CD14-positive monocyte (primary cell): ENCODE results near the gene COQ8A. TPM values are rescaled to one million over a fixed set of nuclear protein-coding genes. Genes with fewer than 3 reads are reported as not detected.

ENCODE experiments used
- DNase-seq, 3 donors: peaks; one replicate each; pipeline ENCODE4 v3.0.0-alpha.2; 2011 to 2022
- H2AFZ ChIP-seq: 2 replicates; pipeline ENCODE4 v1.6.0; 2012; ENCODE audit warnings: mild to moderate bottlenecking, low read depth, low read length, inconsistent platforms; ENCODE audit not compliant: insufficient read depth, poor library complexity, severe bottlenecking
- H3K27ac ChIP-seq, 2 donors: 1 replicate in 1 of 2; 2 replicates in 1 of 2; pipeline ENCODE4 v1.5.1; 2012 to 2013; ENCODE audit warnings: low read length in 2 of 2, control low read depth in 1 of 2, inconsistent platforms in 1 of 2, low read depth in 1 of 2, mild to moderate bottlenecking in 1 of 2
- H3K27me3 ChIP-seq, 2 donors: one replicate each; pipeline versions ENCODE4 v1.6.0 to v1.6.1; 2011 to 2013; ENCODE audit warnings: low read length in 2 of 2; ENCODE audit not compliant: control insufficient read depth in 2 of 2, insufficient read depth in 2 of 2
- H3K36me3 ChIP-seq, 2 donors: replicated peaks in 1 of 2; 1 replicate in 1 of 2; 2 replicates in 1 of 2; pipeline versions ENCODE4 v1.5.1 to v1.6.1; 2012 to 2013; ENCODE audit warnings: low read length in 2 of 2, control low read depth in 1 of 2, inconsistent platforms in 1 of 2, mild to moderate bottlenecking in 1 of 2; ENCODE audit not compliant: insufficient read depth in 2 of 2, control insufficient read depth in 1 of 2
- H3K4me1 ChIP-seq, 2 donors: 1 replicate in 1 of 2; 2 replicates in 1 of 2; pipeline versions ENCODE4 v1.5.1 to v1.6.1; 2012 to 2013; ENCODE audit warnings: low read length in 2 of 2, control low read depth in 1 of 2, inconsistent platforms in 1 of 2, mild to moderate bottlenecking in 1 of 2, moderate library complexity in 1 of 2; ENCODE audit not compliant: insufficient read depth in 2 of 2, control insufficient read depth in 1 of 2
- H3K4me2 ChIP-seq: replicated peaks from 2 replicates; pipeline ENCODE3; 2012; ENCODE audit warnings: low read length, moderate library complexity, mild to moderate bottlenecking; ENCODE audit not compliant: poor library complexity, severe bottlenecking; ENCODE audit errors: extremely low read depth
- H3K4me3 ChIP-seq, 3 experiments: fragments of 200-600 bp in 1 of 3; sonication (generic) in 1 of 3; replicated peaks in 1 of 3; 1 replicate in 2 of 3; 2 replicates in 1 of 3; pipeline ENCODE4 v1.5.1; 2011 to 2013; ENCODE audit warnings: low read length in 3 of 3, mild to moderate bottlenecking in 3 of 3, control low read depth in 2 of 3, low read depth in 2 of 3, inconsistent platforms in 1 of 3, moderate library complexity in 1 of 3
- H3K79me2 ChIP-seq: 2 replicates; pipeline ENCODE4 v1.6.0; 2012; ENCODE audit warnings: mild to moderate bottlenecking, control low read depth, inconsistent platforms, low read length, moderate library complexity; ENCODE audit not compliant: insufficient read depth
- H3K9ac ChIP-seq: 2 replicates; pipeline ENCODE4 v1.6.0; 2017; ENCODE audit warnings: low read length, mild to moderate bottlenecking; ENCODE audit not compliant: insufficient read depth, poor library complexity, severe bottlenecking
- H3K9me3 ChIP-seq, 2 donors: replicated peaks in 1 of 2; 1 replicate in 1 of 2; 2 replicates in 1 of 2; pipeline versions ENCODE4 v1.5.1 to v1.6.1; 2012 to 2013; ENCODE audit warnings: low read length in 2 of 2, control low read depth in 1 of 2; ENCODE audit not compliant: control insufficient read depth in 1 of 2, insufficient read depth in 1 of 2
- H4K20me1 ChIP-seq: 2 replicates; pipeline ENCODE4 v1.6.0; 2012; ENCODE audit warnings: mild to moderate bottlenecking, low read length, control low read depth, moderate library complexity; ENCODE audit not compliant: insufficient read depth
- H3K27ac Mint-ChIP-seq, 7 donors: one replicate each; pipeline ENCODE4 v1.8.0; 2020; ENCODE audit warnings: mild to moderate bottlenecking in 7 of 7, mixed read lengths in 7 of 7, moderate library complexity in 6 of 7, inconsistent platforms in 2 of 7
- H3K27me3 Mint-ChIP-seq, 3 donors: one replicate each; pipeline ENCODE4 v1.8.0; 2021 to 2022; ENCODE audit warnings: low read depth in 3 of 3, mild to moderate bottlenecking in 3 of 3, mixed read lengths in 3 of 3, moderate library complexity in 3 of 3, inconsistent platforms in 1 of 3
- H3K36me3 Mint-ChIP-seq, 2 donors: one replicate each; pipeline ENCODE4 v1.8.0; 2020; ENCODE audit warnings: mixed read lengths in 2 of 2, inconsistent platforms in 1 of 2, mild to moderate bottlenecking in 1 of 2
- H3K4me1 Mint-ChIP-seq: one replicate; pipeline ENCODE4 v1.8.0; 2020; ENCODE audit warnings: mild to moderate bottlenecking, mixed read lengths
- H3K4me3 Mint-ChIP-seq, 2 donors: one replicate each; pipeline ENCODE4 v1.8.0; 2020; ENCODE audit warnings: mild to moderate bottlenecking in 2 of 2, mixed read lengths in 2 of 2, moderate library complexity in 1 of 2
- H3K9me3 Mint-ChIP-seq, 7 donors: one replicate each; pipeline ENCODE4 v1.8.0; 2020 to 2022; ENCODE audit warnings: mixed read lengths in 7 of 7, mild to moderate bottlenecking in 6 of 7, moderate library complexity in 6 of 7, inconsistent platforms in 2 of 7
- CTCF ChIP-seq: fragments of 200-600 bp; IDR thresholded peaks from one replicate; pipeline ENCODE4 v1.8.0; 2022; ENCODE audit warnings: antibody characterized with exemption, mild to moderate bottlenecking
- WGBS: methylation state at CpG from one replicate; pipeline ENCODE4 v1.1.5; 2013; ENCODE audit warnings: missing lambda C conversion rate; ENCODE audit not compliant: insufficient coverage; 5-methylcytosine and 5-hydroxymethylcytosine counted together
- intact Hi-C, 2 donors: fragments of 100-400 bp; cut with micrococcal nuclease; formaldehyde crosslinking; loops; one replicate each; pipeline versions ENCODE4 v1.15.0 to v1.15.1; 2023
- polyA plus RNA-seq, 3 donors: library from polyadenylated mRNA; depleted of rRNA in 1 of 3; unstranded in 2 of 3; stranded (reverse) in 1 of 3; fragments of 300-500 nt in 2 of 3; fragments of >200 nt in 1 of 3; fragmentation: Illumina TruSeq in 2 of 3; gene quantifications; 1 replicate in 2 of 3; 2 replicates in 1 of 3; pipeline ENCODE4 v1.2.3, GENCODE V29; 2012 to 2021

COQ8A gene
- polyA plus RNA-seq, 3 donors = 33.1 to 44.7 (median 38.2) TPM

GRCh38 chr1:226893936-226894335 lies 46.2 kb upstream of the COQ8A start:
- peaks cover 2 to 14% of the 10 kb centered on the region in 2 donors for H3K36me3 ChIP-seq
- H3K4me1 Mint-ChIP-seq = peaks cover 10% of the 10 kb centered on the region
- WGBS = 95% methylated on average over 8 of the region's 13 CpGs

GRCh38 chr1:226894826-226895225 lies 45.3 kb upstream of the COQ8A start:
- Mint-ChIP-seq H3K36me3 (peaks cover 26 to 53% of the 10 kb centered on the region in 2 donors), H3K4me3 (no peak overlapping the region), H3K9me3 (no peaks in the 10 kb centered on the region), H3K27me3 (peaks cover 0 to 4% (median 2%) of the 10 kb centered on the region in 3 donors), H3K4me1 (peaks cover 10% of the 10 kb centered on the region), H3K27ac (peak overlapping the region in 1 of 7 donors; percentile 25)
- intact Hi-C loops = no loop called here
- H3K9me3 ChIP-seq = no peaks in the 10 kb centered on the region
- H3K4me2 ChIP-seq = no peak overlapping the region
- H3K9ac ChIP-seq = no peak overlapping the region
- H3K79me2 ChIP-seq = no peaks in the 10 kb centered on the region
- H3K27ac ChIP-seq = no peak overlapping the region
- DNase-seq = no peak
- WGBS = no CpG with 5 or more reads among the region's 3 CpGs
- no peak overlapping the region for H3K4me3 ChIP-seq
- no peaks in the 10 kb centered on the region for H3K27me3 ChIP-seq
- H3K36me3 ChIP-seq = peaks cover 2 to 14% of the 10 kb centered on the region in 2 donors
- H2AFZ ChIP-seq = no peak overlapping the region
- no peak for TF ChIP-seq CTCF
- peaks cover 6 to 10% of the 10 kb centered on the region in 2 donors for H3K4me1 ChIP-seq
- no peaks in the 10 kb centered on the region for H4K20me1 ChIP-seq

More at GRCh38 chr1:226893936-226894335, 46.2 kb upstream of the COQ8A start:
- no peak overlapping the region for H3K27ac Mint-ChIP-seq
- peaks cover 6 to 10% of the 10 kb centered on the region in 2 donors for H3K4me1 ChIP-seq
- no peaks in the 10 kb centered on the region for H4K20me1 ChIP-seq
- H3K27me3 ChIP-seq = no peaks in the 10 kb centered on the region
- H3K36me3 Mint-ChIP-seq = peaks cover 26 to 53% of the 10 kb centered on the region in 2 donors
- no peaks in the 10 kb centered on the region for H3K9me3 ChIP-seq
- no peaks in the 10 kb centered on the region for H3K79me2 ChIP-seq
- intact Hi-C loops = no loop called here
- H3K4me2 ChIP-seq = no peak overlapping the region
- no peak for DNase-seq
- TF ChIP-seq CTCF = no peak
- H3K4me3 ChIP-seq = no peak overlapping the region
- H3K9ac ChIP-seq = no peak overlapping the region
- no peak overlapping the region for H2AFZ ChIP-seq
- H3K4me3 Mint-ChIP-seq = no peak overlapping the region
- peaks cover 0 to 4% (median 2%) of the 10 kb centered on the region in 3 donors for H3K27me3 Mint-ChIP-seq
- H3K9me3 Mint-ChIP-seq = no peaks in the 10 kb centered on the region
- no peak overlapping the region for H3K27ac ChIP-seq
